Activated CD8-positive, alpha-beta memory T cell treated with anti-CD3 and anti-CD28 coated beads for 48 hours (primary cell): ENCODE data around the gene STAM2.
"Not testable (repeated sequence)": the region's sequence is repeated elsewhere in the genome, so short reads cannot be mapped to it uniquely, and the experiment has no call there.

ENCODE experiments used
- DNase-seq, 3 experiments: peaks; one replicate each; pipeline ENCODE4 v3.0.0-alpha.2; 2020; ENCODE audit warnings: low read depth in 2 of 3, low spot score in 2 of 3

STAM2 gene

DNA sequence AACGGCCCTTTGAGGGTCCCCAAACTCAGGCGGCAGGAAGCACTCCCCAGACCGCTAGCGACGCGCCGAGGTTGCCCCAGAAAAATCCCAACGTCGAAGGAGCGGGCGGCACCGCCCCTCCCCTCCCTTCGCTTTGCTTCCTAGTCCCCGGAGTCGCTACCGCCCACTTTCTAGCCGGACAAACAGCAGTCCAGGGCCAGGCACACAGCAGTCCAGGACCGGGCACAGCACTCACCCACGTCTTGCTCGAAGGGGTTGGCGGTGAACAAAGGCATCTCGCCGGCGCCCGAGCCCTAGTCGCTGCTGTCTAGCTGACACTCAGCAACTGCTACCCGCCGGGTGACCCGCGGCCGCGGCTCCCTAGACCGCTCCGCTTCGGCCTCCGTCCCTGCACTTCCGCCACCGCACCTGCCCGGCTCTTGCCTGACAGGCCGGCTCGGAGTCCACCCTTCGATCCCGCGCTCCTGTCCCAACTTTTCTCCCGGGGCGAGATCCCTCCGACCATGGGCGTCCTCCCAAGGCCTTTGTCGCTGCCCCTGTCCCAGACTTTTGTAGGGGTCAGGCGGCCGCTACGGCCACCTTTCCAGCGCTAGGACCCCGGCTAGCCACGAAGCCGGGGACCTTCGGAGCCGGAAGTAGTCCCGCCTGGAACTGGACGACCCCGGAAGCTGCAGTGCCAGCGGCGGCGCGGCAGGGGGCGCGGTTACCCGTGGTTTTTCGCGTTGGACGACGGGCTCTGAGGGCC, at the start of gene STAM2:
Gene STAM2, minus strand, starts transcription at position 396 of the 745 bp plus-strand sequence. Its CDS starts 121 bp downstream, at position 275.
- peak; percentile 78 to 96 (median 92) for DNase-seq

GRCh38 chr2:152223977-152224376, 48.4 kb upstream of the STAM2 start:
- no peak for DNase-seq

GRCh38 chr2:152222975-152223637, 47.5 kb upstream of the STAM2 start:
- DNase-seq, result no peak

DNA sequence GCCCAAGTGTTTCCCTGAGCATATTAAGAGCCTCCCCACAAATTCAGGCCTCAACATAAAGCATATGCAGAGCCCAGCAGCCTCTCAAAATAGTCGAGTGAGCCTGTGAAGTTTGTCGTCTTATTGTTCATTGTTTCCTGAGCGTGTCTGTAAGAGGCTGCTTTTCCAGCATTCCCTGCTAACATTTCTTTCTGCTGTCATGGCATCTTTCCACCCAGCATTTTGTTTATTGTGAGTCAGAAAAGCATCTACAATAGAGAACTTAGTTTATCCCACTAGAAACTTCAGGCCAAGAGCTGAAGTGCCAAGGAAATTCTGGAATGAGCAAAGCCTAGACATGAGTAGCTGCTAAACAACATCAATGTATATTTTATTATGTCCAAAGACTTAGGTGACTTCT, 46.3 kb upstream of the STAM2 start:
- DNase-seq, result no peak

- DNase-seq, result no peak
Measured at GRCh38 chr2:152219077-152219828, 43.7 kb upstream of the STAM2 start.

DNA sequence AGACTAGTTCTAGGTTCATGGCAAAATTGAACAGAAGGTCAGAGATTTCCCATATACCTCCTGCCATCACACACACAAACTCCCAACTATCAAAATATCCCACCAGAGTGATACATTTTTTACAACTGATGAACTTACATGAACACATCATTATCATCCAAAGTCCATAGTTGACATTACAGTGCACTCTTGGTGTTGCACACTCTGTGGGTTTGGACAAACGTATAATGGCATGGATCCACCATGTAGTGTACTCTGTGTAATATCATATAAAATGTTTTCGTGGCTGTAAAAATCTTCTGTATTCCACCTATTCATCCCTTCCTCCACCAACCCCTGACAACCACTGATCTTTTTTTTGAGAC, 25.9 kb upstream of the STAM2 start:
- no peak for DNase-seq

DNA sequence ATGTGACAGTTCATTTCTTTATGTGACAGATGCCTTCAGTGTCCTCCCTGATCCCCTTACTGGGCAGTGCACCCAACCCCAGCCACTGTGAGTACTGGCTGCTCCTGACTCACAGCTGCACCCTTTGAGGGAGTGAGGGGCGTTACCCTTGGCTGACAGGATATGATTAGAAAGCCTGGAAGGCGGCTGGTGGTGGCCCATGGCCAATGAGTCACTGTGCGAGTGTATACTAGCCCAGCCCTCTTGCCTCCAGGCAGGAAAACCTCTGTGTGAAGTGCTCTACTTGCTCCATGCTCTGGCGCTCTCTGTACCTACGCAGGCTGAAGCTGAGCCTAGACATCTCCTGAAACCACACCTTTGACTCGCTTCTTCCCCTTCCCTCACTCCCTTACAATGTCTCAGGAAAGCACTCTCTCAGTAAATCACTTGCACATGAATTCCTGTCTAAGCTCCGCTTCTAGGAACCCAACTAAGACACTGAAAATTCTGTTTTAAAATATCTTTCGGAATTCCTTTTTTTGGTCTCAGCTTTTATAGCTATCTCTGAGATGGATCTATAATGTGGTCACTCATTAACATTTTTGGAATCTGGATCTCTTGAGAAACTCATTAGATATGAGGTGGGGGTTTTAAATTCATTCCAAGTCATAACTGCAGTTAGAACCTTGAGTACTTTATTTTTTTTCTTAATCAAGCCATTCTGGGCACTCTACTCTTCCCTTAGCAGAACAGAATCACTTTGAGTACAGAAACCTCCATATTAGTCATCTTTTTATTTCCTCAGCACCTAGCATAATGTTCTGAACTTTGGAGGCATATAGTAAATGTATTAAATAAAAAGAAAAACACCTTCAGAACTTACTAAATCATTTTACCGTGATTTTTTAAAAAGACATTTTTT, 25.3 kb upstream of the STAM2 start:
- DNase-seq, result no peak

- no peak for DNase-seq
Measured at GRCh38 chr2:152200101-152200500, 24.5 kb upstream of the STAM2 start.

DNA sequence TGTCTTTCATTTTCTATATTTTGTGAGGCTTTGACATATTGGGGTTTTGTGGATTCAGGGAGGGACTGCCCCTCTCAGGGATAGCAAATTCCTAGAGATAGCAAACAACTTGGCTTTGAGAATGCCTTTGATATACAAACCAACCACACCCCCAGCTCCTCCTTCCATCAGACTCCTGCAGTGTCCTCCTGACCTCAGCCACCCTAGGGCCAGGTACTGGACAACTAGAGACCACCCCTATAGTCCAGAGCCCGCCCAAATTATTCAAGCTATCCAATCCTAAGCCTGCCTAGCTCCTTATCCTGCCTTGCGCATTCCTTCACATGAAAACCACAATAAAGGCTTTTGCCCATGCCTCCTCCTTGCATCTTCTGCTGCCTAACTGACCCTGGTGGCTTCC, 22.9 kb upstream of the STAM2 start:
- DNase-seq, result no peak

GRCh38 chr2:152197508-152198284, 22.1 kb upstream of the STAM2 start:
- DNase-seq, result not testable (repeated sequence)

DNA sequence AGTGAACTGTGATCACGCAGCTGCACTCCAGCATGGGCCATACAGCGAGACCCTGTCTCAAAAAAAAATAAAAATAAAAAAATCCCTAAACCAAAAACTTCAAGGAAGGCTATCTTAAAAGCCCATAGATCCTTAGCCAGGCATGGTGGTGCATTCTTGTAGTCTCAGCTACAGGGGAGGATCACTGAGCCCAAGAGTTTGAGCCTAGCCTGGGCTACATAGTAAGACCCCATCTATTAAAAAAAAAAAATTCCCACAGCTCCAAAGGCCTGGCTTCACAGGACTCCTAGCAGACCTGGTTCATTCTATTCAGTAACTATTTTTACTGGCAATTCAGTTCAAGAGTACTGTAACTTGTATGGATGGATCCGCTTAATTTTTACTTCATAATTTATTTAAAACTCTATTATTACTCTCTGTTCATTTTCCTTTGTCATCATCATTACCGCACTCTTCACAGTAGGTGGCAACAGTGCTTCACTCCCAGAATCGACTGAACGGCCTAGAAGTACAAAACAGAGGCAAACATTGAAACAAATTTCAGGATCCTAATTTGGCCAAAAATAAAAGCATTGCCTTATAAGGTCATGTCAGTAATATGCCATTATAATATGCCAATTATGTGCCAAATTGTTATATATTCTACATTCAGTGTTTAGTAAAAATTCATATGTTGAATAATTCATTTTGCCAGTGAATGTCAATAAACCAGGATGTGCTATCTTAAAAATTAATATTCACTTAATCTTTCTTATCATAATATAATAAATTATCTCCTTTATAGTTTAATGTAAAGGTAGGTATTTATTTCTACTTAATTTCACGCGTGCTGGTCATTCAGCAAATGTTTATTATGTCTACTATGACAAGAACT, 14.3 kb upstream of the STAM2 start:
- no peak for DNase-seq

- DNase-seq, result not testable (repeated sequence)
Measured at GRCh38 chr2:152186808-152187207, 11.2 kb upstream of the STAM2 start.

- no peak for DNase-seq
Measured at GRCh38 chr2:152186262-152186661, 10.7 kb upstream of the STAM2 start.

GRCh38 chr2:152183401-152184073, 8.0 kb upstream of the STAM2 start:
- no peak for DNase-seq

DNA sequence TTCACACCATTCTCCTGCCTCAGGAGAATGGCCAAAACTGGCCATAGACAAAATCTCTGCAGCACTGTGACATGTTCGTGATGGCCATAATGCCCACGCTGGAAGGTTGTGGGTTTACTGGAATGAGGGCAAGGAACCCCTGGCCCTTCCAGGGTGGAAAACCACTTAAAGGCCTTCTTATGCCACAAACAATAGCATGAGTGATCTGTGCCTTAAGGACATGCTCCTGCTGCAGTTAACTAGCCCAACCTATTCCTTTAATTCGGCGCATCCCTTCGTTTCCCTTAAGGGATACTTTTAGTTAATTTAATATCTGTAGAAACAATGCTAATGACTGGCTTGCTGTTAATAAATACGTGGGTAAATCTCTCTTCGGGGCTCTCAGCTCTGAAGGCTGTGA, 2.1 kb upstream of the STAM2 start:
- DNase-seq, result not testable (repeated sequence)

DNA sequence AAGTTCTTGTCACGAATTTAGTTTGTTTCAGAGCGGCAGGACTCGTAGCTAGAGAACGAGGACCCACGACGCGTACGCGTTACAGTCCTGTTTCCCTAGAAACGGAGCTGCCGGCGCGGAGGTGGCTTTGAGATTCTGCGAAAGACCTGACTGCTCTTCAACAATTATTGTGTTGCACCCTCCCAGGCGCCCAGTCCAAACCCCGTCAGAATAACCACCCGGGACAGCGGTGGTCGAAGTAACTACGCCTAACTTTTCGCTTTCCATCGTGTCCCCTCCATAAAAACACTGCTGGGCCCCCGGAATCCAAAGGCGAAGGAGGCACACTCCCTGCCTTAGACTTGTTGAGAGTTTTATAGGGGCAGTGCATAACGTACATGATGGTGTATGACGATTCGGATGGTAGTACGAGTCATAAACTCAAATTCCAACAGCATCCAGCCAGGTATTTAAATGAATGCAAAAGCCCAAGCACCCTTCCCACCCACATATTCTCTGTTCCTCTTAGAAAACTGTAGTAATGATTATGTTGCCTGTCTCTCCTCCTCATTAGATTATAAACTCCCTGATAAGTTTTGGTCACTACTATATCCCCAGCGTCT, 651 bp upstream of the STAM2 start:
- DNase-seq, result no peak

- no peak for DNase-seq
Measured at GRCh38 chr2:152175012-152175367, 573 bp downstream of the STAM2 start.

DNA sequence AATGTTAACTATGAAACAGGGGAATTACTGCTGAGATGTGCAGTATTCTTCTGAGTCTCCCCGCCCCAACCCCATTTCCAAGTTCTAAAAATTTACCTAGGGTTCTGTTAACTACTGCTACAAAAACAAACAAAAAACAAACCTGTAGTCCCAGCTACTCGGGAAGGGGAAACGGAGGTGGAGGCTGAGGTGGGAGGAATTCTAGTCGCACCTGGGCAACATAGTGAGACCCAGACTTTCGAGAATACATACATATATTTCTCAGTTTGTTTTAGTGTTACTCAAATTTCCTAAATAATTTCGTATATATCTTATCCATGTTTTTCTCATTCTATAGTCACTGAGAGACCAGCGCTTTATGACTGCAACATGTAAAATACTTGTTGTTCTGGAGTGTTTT, 989 bp downstream of the STAM2 start:
- DNase-seq, result no peak
